Astrocyte (in vitro differentiated cells and primary cell): Measurements from ENCODE around the gene FUT9. TPM values are rescaled to one million over a fixed set of nuclear protein-coding genes. Genes with fewer than 3 reads are reported as not detected.

Experiments
- DNase-seq: peaks from one replicate; pipeline ENCODE4 v3.0.0-alpha.2; 2010; ENCODE audit warnings: low read depth
- FAIRE-seq: peaks from 2 replicates; lab custom pipeline; 2011; peaks lifted over from hg19 to GRCh38; lab: Jason Lieb, UNC
- H2AFZ ChIP-seq: 2 replicates; pipeline ENCODE4 v1.6.0; 2012; ENCODE audit warnings: low read depth, low read length, inconsistent platforms
- H3K27ac ChIP-seq: 2 replicates; pipeline ENCODE4 v1.5.1; 2011; ENCODE audit warnings: low read depth, low read length, inconsistent platforms
- H3K27me3 ChIP-seq: 2 replicates; pipeline ENCODE4 v1.6.0; 2011; ENCODE audit warnings: low read length, inconsistent platforms; ENCODE audit not compliant: insufficient read depth
- H3K36me3 ChIP-seq: 2 replicates; pipeline ENCODE4 v1.5.1; 2011; ENCODE audit warnings: low read length, inconsistent platforms; ENCODE audit not compliant: insufficient read depth
- H3K4me1 ChIP-seq: 2 replicates; pipeline ENCODE4 v1.5.1; 2011; ENCODE audit warnings: low read length, inconsistent platforms; ENCODE audit not compliant: insufficient read depth
- H3K4me2 ChIP-seq: 2 replicates; pipeline ENCODE4 v1.6.0; 2012; ENCODE audit warnings: low read length, inconsistent platforms
- H3K4me3 ChIP-seq: 2 replicates; pipeline ENCODE4 v1.5.1; 2011; ENCODE audit warnings: low read depth, mild to moderate bottlenecking, low read length, inconsistent platforms; ENCODE audit not compliant: insufficient read depth
- H3K79me2 ChIP-seq: 2 replicates; pipeline ENCODE4 v1.6.0; 2012; ENCODE audit warnings: mild to moderate bottlenecking, low read length, inconsistent platforms; ENCODE audit not compliant: insufficient read depth
- H3K9ac ChIP-seq: 2 replicates; pipeline ENCODE4 v1.6.0; 2012; ENCODE audit warnings: mild to moderate bottlenecking, low read length, inconsistent platforms
- H3K9me3 ChIP-seq: 2 replicates; pipeline ENCODE4 v1.5.1; 2012; ENCODE audit warnings: low read depth, mild to moderate bottlenecking, low read length, inconsistent platforms; ENCODE audit not compliant: insufficient read depth
- H4K20me1 ChIP-seq: 2 replicates; pipeline ENCODE4 v1.6.0; 2012; ENCODE audit warnings: low read length, inconsistent platforms; ENCODE audit not compliant: insufficient read depth
- H3K27ac Mint-ChIP-seq: one replicate; pipeline ENCODE4 v1.8.0; 2021; ENCODE audit warnings: mild to moderate bottlenecking, mixed read lengths; ENCODE audit not compliant: unreplicated experiment
- H3K27me3 Mint-ChIP-seq: one replicate; pipeline ENCODE4 v1.8.0; 2021; ENCODE audit warnings: low read depth, mixed read lengths; ENCODE audit not compliant: unreplicated experiment
- H3K36me3 Mint-ChIP-seq: one replicate; pipeline ENCODE4 v1.8.0; 2021; ENCODE audit warnings: low read depth, mixed read lengths; ENCODE audit not compliant: unreplicated experiment
- H3K4me1 Mint-ChIP-seq: one replicate; pipeline ENCODE4 v1.8.0; 2021; ENCODE audit warnings: low read depth, mixed read lengths; ENCODE audit not compliant: unreplicated experiment
- H3K4me3 Mint-ChIP-seq: one replicate; pipeline ENCODE4 v1.8.0; 2021; ENCODE audit warnings: mild to moderate bottlenecking, moderate library complexity, mixed read lengths; ENCODE audit not compliant: unreplicated experiment
- H3K9me3 Mint-ChIP-seq: one replicate; pipeline ENCODE4 v1.8.0; 2021; ENCODE audit warnings: mild to moderate bottlenecking, mixed read lengths; ENCODE audit not compliant: unreplicated experiment
- EZH2 ChIP-seq: IDR thresholded peaks from 2 replicates; pipeline ENCODE4 v1.6.1; 2012; ENCODE audit warnings: mild to moderate bottlenecking, low read length, inconsistent platforms; ENCODE audit not compliant: insufficient read depth
- total RNA-seq: library from RNA; stranded (reverse); gene quantifications from 2 replicates; pipeline ENCODE4 v1.2.1, GENCODE V29; 2021
- TF ChIP-seq, protein P1 (sequence below): IDR thresholded peaks from 2 replicates; pipeline ENCODE4 v1.5.1; 2011; ENCODE audit warnings: low read depth, mild to moderate bottlenecking, inconsistent platforms, low read length, moderate library complexity; ENCODE audit not compliant: insufficient read depth

FUT9 gene
- total RNA-seq, 1 donor from 2014 or later, result 0.20 TPM

DNA sequence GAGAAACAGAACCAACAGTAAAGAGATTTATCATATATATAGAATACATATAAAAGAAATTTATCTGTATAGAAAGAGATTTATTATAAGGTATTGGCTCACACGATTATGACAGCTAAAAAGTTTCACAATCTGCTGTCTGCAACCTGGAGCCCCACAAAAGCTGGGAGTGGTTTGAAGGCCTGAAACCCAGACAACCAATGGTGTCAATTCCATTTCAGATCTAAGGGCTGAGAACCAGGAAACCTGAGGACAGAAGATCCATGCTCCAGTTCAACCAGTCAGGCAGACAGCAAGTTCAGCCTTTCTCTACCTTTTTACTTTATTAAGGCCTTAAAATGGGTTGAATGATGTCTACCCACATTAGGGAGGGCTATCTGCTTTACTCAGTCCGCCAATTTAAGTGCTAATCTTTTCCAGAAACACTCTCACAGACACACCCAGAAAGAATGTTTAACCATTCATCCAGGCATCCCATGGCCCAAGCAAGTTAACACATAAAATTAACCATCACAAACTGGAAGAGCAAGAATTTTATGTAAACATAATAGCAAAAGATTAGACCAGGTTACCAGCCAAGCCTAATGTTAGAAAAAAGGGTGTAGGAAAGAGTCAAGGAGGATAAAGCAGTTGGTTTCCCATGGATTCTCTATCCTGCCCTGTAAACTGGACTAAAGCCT lies 170.9 kb downstream of the FUT9 start:
- no peak overlapping the region for H3K4me3 Mint-ChIP-seq
- DNase-seq (no peak), FAIRE-seq (no peak)
- Histone ChIP-seq H3K27ac (no peak overlapping the region), H3K4me1 (no peaks in the 10 kb centered on the region), H4K20me1 (no peaks in the 10 kb centered on the region), H3K4me2 (no peak overlapping the region), H3K9me3 (no peaks in the 10 kb centered on the region), H3K4me3 (no peak overlapping the region), H3K9ac (no peak overlapping the region), H3K36me3 (no peaks in the 10 kb centered on the region), H2AFZ (no peak overlapping the region), H3K27me3 (no peaks in the 10 kb centered on the region), H3K79me2 (no peaks in the 10 kb centered on the region)
- no peak overlapping the region for H3K27ac Mint-ChIP-seq
- H3K4me1 Mint-ChIP-seq, result peaks cover 11% of the 10 kb centered on the region
- TF ChIP-seq, protein P1, sequence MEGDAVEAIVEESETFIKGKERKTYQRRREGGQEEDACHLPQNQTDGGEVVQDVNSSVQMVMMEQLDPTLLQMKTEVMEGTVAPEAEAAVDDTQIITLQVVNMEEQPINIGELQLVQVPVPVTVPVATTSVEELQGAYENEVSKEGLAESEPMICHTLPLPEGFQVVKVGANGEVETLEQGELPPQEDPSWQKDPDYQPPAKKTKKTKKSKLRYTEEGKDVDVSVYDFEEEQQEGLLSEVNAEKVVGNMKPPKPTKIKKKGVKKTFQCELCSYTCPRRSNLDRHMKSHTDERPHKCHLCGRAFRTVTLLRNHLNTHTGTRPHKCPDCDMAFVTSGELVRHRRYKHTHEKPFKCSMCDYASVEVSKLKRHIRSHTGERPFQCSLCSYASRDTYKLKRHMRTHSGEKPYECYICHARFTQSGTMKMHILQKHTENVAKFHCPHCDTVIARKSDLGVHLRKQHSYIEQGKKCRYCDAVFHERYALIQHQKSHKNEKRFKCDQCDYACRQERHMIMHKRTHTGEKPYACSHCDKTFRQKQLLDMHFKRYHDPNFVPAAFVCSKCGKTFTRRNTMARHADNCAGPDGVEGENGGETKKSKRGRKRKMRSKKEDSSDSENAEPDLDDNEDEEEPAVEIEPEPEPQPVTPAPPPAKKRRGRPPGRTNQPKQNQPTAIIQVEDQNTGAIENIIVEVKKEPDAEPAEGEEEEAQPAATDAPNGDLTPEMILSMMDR, result no peak
- TF ChIP-seq EZH2, result no peak
- H3K27me3 Mint-ChIP-seq, result no peaks in the 10 kb centered on the region
- peaks cover 7% of the 10 kb centered on the region for H3K9me3 Mint-ChIP-seq
- H3K36me3 Mint-ChIP-seq, result no peaks in the 10 kb centered on the region

DNA sequence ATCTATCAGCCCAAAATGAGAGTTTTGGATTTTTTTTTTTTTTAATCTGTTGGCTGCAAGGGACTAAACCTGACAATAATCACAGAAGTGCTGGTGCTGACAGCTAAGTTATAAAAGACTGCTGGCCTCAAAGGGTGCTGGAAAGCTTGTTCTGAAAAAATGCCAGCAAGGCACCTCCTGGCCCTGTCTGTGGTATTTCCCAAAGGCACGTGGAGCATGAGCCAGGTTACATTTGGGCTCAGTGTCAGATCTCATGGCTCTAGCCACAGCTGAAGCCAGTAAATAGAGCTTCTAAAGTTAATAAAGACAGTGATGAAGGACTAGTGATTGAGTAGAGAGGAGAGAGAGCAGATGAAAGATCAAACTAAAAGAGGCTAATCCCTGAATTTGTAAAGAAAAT lies 178.9 kb downstream of the FUT9 start:
- Histone ChIP-seq H3K27ac (no peak overlapping the region), H3K27me3 (no peaks in the 10 kb centered on the region), H3K4me1 (no peaks in the 10 kb centered on the region), H3K9ac (no peak overlapping the region), H2AFZ (no peak overlapping the region), H3K4me3 (no peak overlapping the region), H3K4me2 (no peak overlapping the region), H3K79me2 (no peaks in the 10 kb centered on the region), H3K9me3 (no peaks in the 10 kb centered on the region), H3K36me3 (no peaks in the 10 kb centered on the region), H4K20me1 (no peaks in the 10 kb centered on the region)
- H3K4me1 Mint-ChIP-seq, result no peaks in the 10 kb centered on the region
- H3K4me3 Mint-ChIP-seq, result no peak overlapping the region
- DNase-seq, result no peak
- no peak for FAIRE-seq
- H3K27ac Mint-ChIP-seq, result no peak overlapping the region
- H3K27me3 Mint-ChIP-seq, result no peaks in the 10 kb centered on the region
- H3K36me3 Mint-ChIP-seq, result no peaks in the 10 kb centered on the region
- TF ChIP-seq, protein P1, result no peak
- TF ChIP-seq EZH2, result no peak
- H3K9me3 Mint-ChIP-seq, result peaks cover 6% of the 10 kb centered on the region

DNA sequence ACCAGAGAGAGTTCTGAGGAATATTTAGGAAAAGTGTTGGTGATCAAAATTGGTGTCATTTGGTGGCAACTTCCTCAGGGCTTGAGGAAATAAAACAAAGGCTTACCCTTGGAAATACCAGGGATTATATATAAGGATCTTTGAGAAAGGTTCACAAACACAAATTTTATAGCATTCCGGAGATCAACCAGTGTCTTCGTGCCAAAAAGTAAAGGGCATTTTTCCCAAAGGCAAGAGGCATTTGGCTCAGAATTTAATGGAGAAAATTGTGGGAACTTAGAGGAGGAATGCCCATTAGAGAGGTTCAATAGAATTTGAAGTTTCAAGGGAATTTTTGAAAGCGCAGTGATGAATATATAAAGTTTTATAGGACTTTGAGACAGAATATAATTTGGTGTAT lies 179.5 kb downstream of the FUT9 start:
- no peak overlapping the region for H3K4me3 Mint-ChIP-seq
- Histone ChIP-seq H3K9me3 (no peaks in the 10 kb centered on the region), H3K4me2 (no peak overlapping the region), H3K4me1 (no peaks in the 10 kb centered on the region), H4K20me1 (no peaks in the 10 kb centered on the region), H3K27me3 (no peaks in the 10 kb centered on the region), H3K27ac (no peak overlapping the region), H3K4me3 (no peak overlapping the region), H2AFZ (no peak overlapping the region), H3K9ac (no peak overlapping the region), H3K36me3 (no peaks in the 10 kb centered on the region), H3K79me2 (no peaks in the 10 kb centered on the region)
- no peak overlapping the region for H3K27ac Mint-ChIP-seq
- DNase-seq (no peak), FAIRE-seq (no peak)
- H3K27me3 Mint-ChIP-seq, result no peaks in the 10 kb centered on the region
- no peak for TF ChIP-seq EZH2
- TF ChIP-seq, protein P1, result no peak
- H3K9me3 Mint-ChIP-seq, result peaks cover 6% of the 10 kb centered on the region
- no peaks in the 10 kb centered on the region for H3K4me1 Mint-ChIP-seq
- H3K36me3 Mint-ChIP-seq, result no peaks in the 10 kb centered on the region
